Left cardiac atrium (tissue), 4 donors: ENCODE results near the gene RBM20. TPM values are rescaled to one million over a fixed set of nuclear protein-coding genes. Genes with fewer than 3 reads are reported as not detected.
"Not testable (repeated sequence)": the region's sequence is repeated elsewhere in the genome, so short reads cannot be mapped to it uniquely, and the experiment has no call there.

Experiments used
- ATAC-seq, 2 donors: fragments of 200-7000 bp; cut with Tn5 transposase; one replicate each; pipeline ENCODE4 v1.9.1; 2020; ENCODE audit warnings: mild to moderate bottlenecking in 2 of 2, moderate library complexity in 2 of 2
- DNase-seq: peaks from one replicate; pipeline ENCODE4 v3.0.0-alpha.2; 2020
- intact Hi-C, 2 donors: fragments of 100-400 bp; cut with DNase I; formaldehyde crosslinking; loops; one replicate each; pipeline versions ENCODE4 v1.14.1 to v1.15.1; 2022 to 2023
- total RNA-seq, 2 donors: library from RNA; stranded (reverse); fragmentation: NEBNext Ultra II Directional; extraction: Animal tissue kit (Norgen Biotek cat#: 25700); gene quantifications; one replicate each; pipeline ENCODE4 v1.2.1, GENCODE V29; 2021
- donor health status: DM: no; HTN: yes; CAD: no.
- donor health status: DM: no; HTN: yes; CAD: no; lungs with severe emphysema.
- donor health status: DM: yes; HTN: yes; CAD: no.
- donor health status: Dilated cardiomyopathy.

Gene RBM20
- total RNA-seq, 2 donors from 2014 or later, result 37.2 to 44.1 TPM

GRCh38 chr10:110717781-110718589 is 73.8 kb downstream of the RBM20 start:
- intact Hi-C loops, result no loop called here
- ATAC-seq (peak; percentile 57 to 73), DNase-seq (no peak)

GRCh38 chr10:110721406-110722038 is 77.4 kb downstream of the RBM20 start:
- intact Hi-C loops, result no loop called here
- no peak for ATAC-seq
- DNase-seq, result no peak

- intact Hi-C loops, result no loop called here
- DNase-seq (no peak), ATAC-seq (no peak)
Measured at GRCh38 chr10:110723224-110723891, 79.2 kb downstream of the RBM20 start.

- intact Hi-C loops, result no loop called here
- ATAC-seq, result peak; percentile 21 to 35
- no peak for DNase-seq
Measured at GRCh38 chr10:110724116-110724921, 80.2 kb downstream of the RBM20 start.

GRCh38 chr10:110724937-110725336 is 80.8 kb downstream of the RBM20 start:
- intact Hi-C loops, result no loop called here
- DNase-seq, result no peak
- peak; percentile 42 to 76 for ATAC-seq

- intact Hi-C loops, result no loop called here
- ATAC-seq (peak; percentile 53 to 81), DNase-seq (peak; percentile 41)
Measured at GRCh38 chr10:110725801-110726630, 81.9 kb downstream of the RBM20 start.

GRCh38 chr10:110727785-110728184 is 83.6 kb downstream of the RBM20 start:
- DNase-seq, ATAC-seq, intact Hi-C loops: not testable (repeated sequence)

- DNase-seq (no peak), ATAC-seq (no peak)
Measured at GRCh38 chr10:110730345-110731050, 86.4 kb downstream of the RBM20 start.

GRCh38 chr10:110733218-110733952 is 89.2 kb downstream of the RBM20 start:
- intact Hi-C loops, result no loop called here
- DNase-seq (no peak), ATAC-seq (peak; percentile 41 to 52)

More at GRCh38 chr10:110730345-110731050, 86.4 kb downstream of the RBM20 start:
- intact Hi-C loops, result no loop called here

GRCh38 chr10:110735620-110736027 is 91.5 kb downstream of the RBM20 start:
- no peak for DNase-seq
- intact Hi-C loops, result loop anchor here in 1 of 2 donors (5.0 kb wide), 1 partner anchor 48 kb away; no protein-coding TSS in a partner anchor
- ATAC-seq, result no peak

GRCh38 chr10:110737886-110738634 is 93.9 kb downstream of the RBM20 start:
- DNase-seq (peak; percentile 33), ATAC-seq (peak; percentile 34 to 60)
- intact Hi-C loops, result loop anchor here in 1 of 2 donors (5.0 kb wide), 1 partner anchor 51 kb away; no protein-coding TSS in a partner anchor

GRCh38 chr10:110739811-110740271 is 95.7 kb downstream of the RBM20 start:
- intact Hi-C loops, result loop anchor here (5.0 to 10.0 kb wide), 2 partner anchors 53 to 155 kb away; no protein-coding TSS in a partner anchor
- DNase-seq, result no peak

GRCh38 chr10:110742801-110743200 is 98.7 kb downstream of the RBM20 start:
- intact Hi-C loops, result loop anchor here in 1 of 2 donors (10.0 kb wide), 1 partner anchor 152 kb away; no protein-coding TSS in a partner anchor
- ATAC-seq (peak; percentile 70), DNase-seq (peak; percentile 65)

More at GRCh38 chr10:110739811-110740271, 95.7 kb downstream of the RBM20 start:
- peak in 1 of 2 donors; percentile 37 for ATAC-seq

- ATAC-seq, result no peak
- intact Hi-C loops, result loop anchor here (5.0 to 10.0 kb wide), 3 partner anchors 132 to 150 kb away; no protein-coding TSS in a partner anchor
- DNase-seq, result no peak
Measured at GRCh38 chr10:110744782-110745181, 100.6 kb downstream of the RBM20 start.

GRCh38 chr10:110746254-110746826 is 102.2 kb downstream of the RBM20 start:
- DNase-seq (peak; percentile 47), ATAC-seq (peak; percentile 66 to 69)
- intact Hi-C loops, result loop anchor here (5.0 to 10.0 kb wide), 3 partner anchors 134 to 148 kb away; no protein-coding TSS in a partner anchor
